Endothelial cell of umbilical vein (primary cell): ENCODE results near the gene CHCHD5. TPM values are rescaled to one million over a fixed set of nuclear protein-coding genes. Genes with fewer than 3 reads are reported as not detected.

Experiments
- BruUV-seq: library from RNA; stranded (reverse); fragments of 400-500 nt; replicated peaks from 2 replicates; lab custom pipeline; 2021; lab: Mats Ljungman, UMichigan
- CTCF ChIA-PET: fragments of 300-600, 350-600 bp; sonication (Branson Sonifier 250); formaldehyde crosslinking; loops from one replicate; lab custom pipeline; 2021; ENCODE audit warnings: antibody characterized with exemption, inconsistent platforms; lab: Charles Lee
- POLR2A ChIA-PET: fragments of 300-600, 350-600 bp; sonication (Branson Sonifier 250); formaldehyde crosslinking; loops from one replicate; lab custom pipeline; 2021; ENCODE audit warnings: antibody characterized with exemption, inconsistent platforms; lab: Charles Lee
- DNase-seq: peaks from one replicate; pipeline ENCODE4 v3.0.0-alpha.2; 2011; ENCODE audit warnings: low read depth, low spot score
- FAIRE-seq: peaks from 2 replicates; lab custom pipeline; 2011; peaks lifted over from hg19 to GRCh38; lab: Jason Lieb, UNC
- H2AFZ ChIP-seq: 2 replicates; pipeline ENCODE4 v1.6.0; 2012; ENCODE audit warnings: low read depth, low read length, control low read depth, inconsistent platforms
- H3K27ac ChIP-seq: 2 replicates; pipeline ENCODE4 v1.5.1; 2011; ENCODE audit warnings: low read depth, mild to moderate bottlenecking, control low read depth, low read length, moderate library complexity; ENCODE audit not compliant: insufficient read depth
- H3K27me3 ChIP-seq, 2 experiments: 2 replicates each; pipeline versions ENCODE4 v1.6.0 to v1.6.1; 2011; ENCODE audit warnings: low read length in 2 of 2, mixed read lengths in 1 of 2; ENCODE audit not compliant: control insufficient read depth in 2 of 2, insufficient read depth in 2 of 2
- H3K36me3 ChIP-seq, 2 experiments: 2 replicates in 1 of 2; 3 replicates in 1 of 2; pipeline ENCODE4 v1.5.1; 2011; ENCODE audit warnings: low read length in 2 of 2, mild to moderate bottlenecking in 1 of 2, moderate library complexity in 1 of 2; ENCODE audit not compliant: control insufficient read depth in 2 of 2, insufficient read depth in 2 of 2; ENCODE audit errors: extremely low read depth in 1 of 2
- H3K4me1 ChIP-seq: 3 replicates; pipeline ENCODE4 v1.5.1; 2011; ENCODE audit warnings: mild to moderate bottlenecking, low read length; ENCODE audit not compliant: control insufficient read depth, insufficient read depth; ENCODE audit errors: extremely low read depth
- H3K4me2 ChIP-seq: 2 replicates; pipeline ENCODE4 v1.6.1; 2011; ENCODE audit warnings: low read length, control low read depth, mixed read lengths; ENCODE audit not compliant: insufficient read depth
- H3K4me3 ChIP-seq, 3 experiments: fragments of 200-600 bp in 1 of 3; sonication (generic), shearing (Covaris generic) in 1 of 3; replicated peaks in 1 of 3; 2 replicates each; pipeline ENCODE4 v1.5.1; 2011 to 2016; ENCODE audit warnings: control low read depth in 3 of 3, low read length in 3 of 3, mild to moderate bottlenecking in 2 of 3, inconsistent platforms in 1 of 3, low read depth in 1 of 3, moderate library complexity in 1 of 3; ENCODE audit not compliant: insufficient read depth in 1 of 3
- H3K79me2 ChIP-seq: 2 replicates; pipeline ENCODE4 v1.6.0; 2012; ENCODE audit warnings: low read length, inconsistent platforms; ENCODE audit not compliant: control insufficient read depth, insufficient read depth
- H3K9ac ChIP-seq: replicated peaks from 2 replicates; pipeline ENCODE3; 2011; ENCODE audit warnings: low read length, control low read depth; ENCODE audit not compliant: insufficient read depth; ENCODE audit errors: extremely low read depth
- H3K9me1 ChIP-seq: replicated peaks from 3 replicates; pipeline ENCODE4 v1.6.0; 2011; ENCODE audit warnings: mild to moderate bottlenecking, low read length; ENCODE audit not compliant: control insufficient read depth, insufficient read depth; ENCODE audit errors: extremely low read depth
- H3K9me3 ChIP-seq: replicated peaks from 2 replicates; pipeline ENCODE4 v1.5.1; 2012; ENCODE audit warnings: low read length, inconsistent platforms; ENCODE audit not compliant: control insufficient read depth, insufficient read depth
- H4K20me1 ChIP-seq: replicated peaks from 2 replicates; pipeline ENCODE3; 2011; ENCODE audit warnings: mild to moderate bottlenecking, low read length; ENCODE audit not compliant: control insufficient read depth, insufficient read depth; ENCODE audit errors: extremely low read depth
- EZH2 ChIP-seq: IDR thresholded peaks from 2 replicates; pipeline ENCODE4 v1.6.1; 2012; ENCODE audit warnings: borderline replicate concordance, low read depth, mild to moderate bottlenecking, moderate library complexity, low read length, inconsistent platforms; ENCODE audit not compliant: severe bottlenecking
- FOS ChIP-seq: IDR thresholded peaks from 2 replicates; pipeline ENCODE4 v1.6.1; 2011; ENCODE audit warnings: mild to moderate bottlenecking, low read length, moderate library complexity, borderline replicate concordance; ENCODE audit not compliant: insufficient read depth
- GATA2 ChIP-seq: IDR thresholded peaks from 2 replicates; pipeline ENCODE4 v1.7.0; 2011; ENCODE audit warnings: low read depth, mild to moderate bottlenecking, moderate library complexity, mixed read lengths, low read length; ENCODE audit not compliant: insufficient read length, insufficient read depth
- JUN ChIP-seq: IDR thresholded peaks from 2 replicates; pipeline ENCODE4 v1.6.1; 2011; ENCODE audit warnings: borderline replicate concordance, low read depth; ENCODE audit not compliant: insufficient read length, insufficient read depth
- MYC ChIP-seq: IDR thresholded peaks from one replicate; pipeline ENCODE4 v1.6.1; 2011; ENCODE audit warnings: mild to moderate bottlenecking, low read depth, low read length
- POLR2A ChIP-seq: IDR thresholded peaks from 2 replicates; pipeline ENCODE4 v1.6.1; 2012; ENCODE audit warnings: low read depth, mild to moderate bottlenecking, control low read depth, low read length
- POLR2AphosphoS5 ChIP-seq: IDR thresholded peaks from 2 replicates; pipeline ENCODE4 v1.6.1; 2012; ENCODE audit warnings: low read depth, mild to moderate bottlenecking, control low read depth, low read length, moderate library complexity; ENCODE audit not compliant: insufficient read depth
- dilution Hi-C: fragments of 300-500 bp; cut with MboI; formaldehyde crosslinking; loops from one replicate; pipeline ENCODE4 v1.15.0; 2019; ENCODE audit warnings: low sequenced_read_pairs; ENCODE audit not compliant: extremely low pct_ligation_motif_present
- intact Hi-C: fragments of 100-400 bp; cut with micrococcal nuclease; formaldehyde crosslinking; loops from one replicate; pipeline ENCODE4 v1.10.0; 2022
- polyA plus RNA-seq, 4 experiments: library from polyadenylated mRNA; depleted of rRNA in 3 of 4; stranded (reverse) in 3 of 4; unstranded in 1 of 4; fragments of >200 nt; gene quantifications; 2 replicates each; pipeline versions ENCODE4 v1.2.1 to v1.2.3, GENCODE V29; 2011 to 2012; ENCODE audit warnings: missing spikeins in 1 of 4
- total RNA-seq: library from RNA; stranded (reverse); gene quantifications from 2 replicates; pipeline ENCODE4 v1.2.3, GENCODE V29; 2021
- TF ChIP-seq, protein P1 (sequence below): IDR thresholded peaks from 2 replicates; pipeline ENCODE4 v1.6.1; 2011; ENCODE audit not compliant: insufficient read depth, insufficient read length
- TF ChIP-seq, protein P2 (sequence below), 2 donors: IDR thresholded peaks; 1 replicate in 1 of 2; 2 replicates in 1 of 2; pipeline ENCODE4 v1.5.1; 2011; ENCODE audit warnings: low read length in 2 of 2, mild to moderate bottlenecking in 2 of 2, moderate library complexity in 2 of 2, control low read depth in 1 of 2, inconsistent platforms in 1 of 2, low read depth in 1 of 2; ENCODE audit not compliant: insufficient read depth in 1 of 2; ENCODE audit errors: extremely low read depth in 1 of 2

Gene CHCHD5
- total and polyA plus RNA-seq, 2 donors (not counting 3 experiments of a cell fraction or from before 2014, with no cell fraction given) = 22.2 to 44.7 TPM

DNA sequence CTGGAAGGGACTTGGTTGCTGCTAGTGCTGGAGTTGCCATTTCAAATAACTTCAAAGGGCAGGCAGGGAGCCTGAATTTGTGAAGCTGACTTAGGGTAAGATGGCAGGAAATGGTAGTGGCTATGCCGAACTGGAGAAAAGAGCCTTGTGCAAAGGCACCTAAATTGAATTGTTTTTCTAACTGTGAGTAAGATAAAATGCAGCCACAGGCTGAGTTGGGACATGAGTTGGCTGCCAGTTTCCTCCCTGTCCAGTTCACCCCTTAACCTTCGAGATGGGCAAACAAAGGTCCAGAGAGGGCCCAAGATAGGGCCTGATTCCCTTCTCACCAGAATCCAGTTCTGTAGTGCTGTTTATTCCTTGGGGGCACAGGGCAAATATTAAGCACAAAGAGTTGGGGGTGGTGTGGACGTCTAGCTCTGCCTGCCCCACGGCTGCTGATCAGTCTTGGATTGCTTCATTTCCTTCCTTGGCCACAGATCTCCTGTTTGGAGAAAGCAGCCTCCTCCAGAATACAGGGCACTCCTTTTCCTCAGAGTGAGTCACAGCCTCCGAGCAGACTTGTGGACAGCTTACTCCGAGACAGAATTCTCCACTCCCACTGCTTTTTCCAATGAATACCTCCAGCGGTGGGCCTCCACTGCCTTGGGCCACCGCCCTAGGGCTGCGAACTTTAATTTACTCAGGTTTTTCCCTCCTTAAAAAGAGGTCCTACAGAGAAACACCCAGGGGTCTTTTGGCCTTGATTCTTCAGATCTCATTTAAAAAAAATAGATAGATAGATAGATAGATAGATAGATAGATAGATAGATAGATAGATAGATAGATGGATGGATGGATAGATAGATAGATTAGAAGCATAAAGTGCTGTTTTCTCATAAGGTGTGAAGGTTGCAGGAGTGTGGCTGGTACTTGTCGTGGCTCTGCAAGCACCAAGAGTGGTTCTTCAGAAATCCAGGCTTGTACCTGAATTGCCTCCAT, 42.9 kb downstream of the CHCHD5 start:
- TSS peak; percentile 96 for BruUV-seq
- DNase-seq = peak; percentile 95
- ChIA-PET CTCF (interaction anchor here (0.6 to 8.9 kb wide), 22 partner anchors 14 to 315 kb away, joined by 3 to 171 read pairs (median 6); partner anchors contain the start of genes CHCHD5, NT5DC4 and SLC20A1), POLR2A (interaction anchor here (0.8 to 3.5 kb wide), 3 partner anchors 14 to 51 kb away, joined by 3 to 43 read pairs (median 5); partner anchors contain the start of gene SLC20A1)
- Histone ChIP-seq H3K9me3 (no peaks in the 10 kb centered on the region), H3K27me3 (no peaks in the 10 kb centered on the region), H4K20me1 (no peaks in the 10 kb centered on the region), H3K27ac (peak overlapping the region; percentile 91), H3K4me1 (peaks cover 77% of the 10 kb centered on the region), H3K9ac (peak overlapping the region; percentile 64), H2AFZ (peak overlapping the region; percentile 18), H3K79me2 (no peaks in the 10 kb centered on the region), H3K4me2 (peak overlapping the region; percentile 69), H3K4me3 (peak overlapping the region in 1 of 3 experiments; percentile 14), H3K36me3 (no peaks in the 10 kb centered on the region), H3K9me1 (no peaks in the 10 kb centered on the region)
- dilution Hi-C loops (no loop called here), intact Hi-C loops (loop anchor here (1.0 to 5.0 kb wide), 5 partner anchors 14 to 47 kb away; partner anchors contain the start of genes CHCHD5 and SLC20A1)
- peak; percentile 98 for FAIRE-seq
- peak; percentile 96 for TF ChIP-seq FOS
- peak; percentile 74 for TF ChIP-seq POLR2A
- TF ChIP-seq EZH2 = no peak
- peak; percentile 41 for TF ChIP-seq GATA2
- TF ChIP-seq POLR2AphosphoS5 = peak; percentile 95
- TF ChIP-seq, protein P1, sequence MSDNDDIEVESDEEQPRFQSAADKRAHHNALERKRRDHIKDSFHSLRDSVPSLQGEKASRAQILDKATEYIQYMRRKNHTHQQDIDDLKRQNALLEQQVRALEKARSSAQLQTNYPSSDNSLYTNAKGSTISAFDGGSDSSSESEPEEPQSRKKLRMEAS = no peak
- TF ChIP-seq, protein P2, sequence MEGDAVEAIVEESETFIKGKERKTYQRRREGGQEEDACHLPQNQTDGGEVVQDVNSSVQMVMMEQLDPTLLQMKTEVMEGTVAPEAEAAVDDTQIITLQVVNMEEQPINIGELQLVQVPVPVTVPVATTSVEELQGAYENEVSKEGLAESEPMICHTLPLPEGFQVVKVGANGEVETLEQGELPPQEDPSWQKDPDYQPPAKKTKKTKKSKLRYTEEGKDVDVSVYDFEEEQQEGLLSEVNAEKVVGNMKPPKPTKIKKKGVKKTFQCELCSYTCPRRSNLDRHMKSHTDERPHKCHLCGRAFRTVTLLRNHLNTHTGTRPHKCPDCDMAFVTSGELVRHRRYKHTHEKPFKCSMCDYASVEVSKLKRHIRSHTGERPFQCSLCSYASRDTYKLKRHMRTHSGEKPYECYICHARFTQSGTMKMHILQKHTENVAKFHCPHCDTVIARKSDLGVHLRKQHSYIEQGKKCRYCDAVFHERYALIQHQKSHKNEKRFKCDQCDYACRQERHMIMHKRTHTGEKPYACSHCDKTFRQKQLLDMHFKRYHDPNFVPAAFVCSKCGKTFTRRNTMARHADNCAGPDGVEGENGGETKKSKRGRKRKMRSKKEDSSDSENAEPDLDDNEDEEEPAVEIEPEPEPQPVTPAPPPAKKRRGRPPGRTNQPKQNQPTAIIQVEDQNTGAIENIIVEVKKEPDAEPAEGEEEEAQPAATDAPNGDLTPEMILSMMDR (IDR thresholded peaks at IDR 0.05; ENCODE audit: extremely low read depth in 1 of 2, insufficient read depth in 1 of 2, low read depth in 1 of 2, low read length in 2 of 2) = no peak
- no peak for TF ChIP-seq MYC
- peak; percentile 78 for TF ChIP-seq JUN
